Caco-2 (cell line): ENCODE data around the gene TCHHL1. TPM values are rescaled to one million over a fixed set of nuclear protein-coding genes. Genes with fewer than 3 reads are reported as not detected.

ENCODE experiments used
- BruUV-seq: library from RNA; stranded (reverse); fragments of 400-500 nt; replicated peaks from 2 replicates; lab custom pipeline; 2021; lab: Mats Ljungman, UMichigan
- CTCF ChIA-PET: fragments of 300-600 bp; sonication (Branson Sonifier 250); formaldehyde crosslinking; loops from one replicate; lab custom pipeline; 2022; ENCODE audit warnings: antibody characterized with exemption; lab: Charles Lee
- POLR2A ChIA-PET: fragments of 300-600 bp; sonication (Branson Sonifier 250); formaldehyde crosslinking; loops from one replicate; lab custom pipeline; 2022; ENCODE audit warnings: antibody characterized with exemption; lab: Charles Lee
- DNase-seq, 2 experiments: peaks; one replicate each; pipeline versions ENCODE4 v3.0.0 to v3.0.0-alpha.2; 2020 to 2022
- H3K27me3 ChIP-seq: replicated peaks from 2 replicates; pipeline ENCODE4 v1.6.0; 2011; ENCODE audit warnings: low read length; ENCODE audit not compliant: control insufficient read depth, insufficient read depth
- H3K36me3 ChIP-seq: 2 replicates; pipeline ENCODE4 v1.5.1; 2011; ENCODE audit warnings: low read length; ENCODE audit not compliant: control insufficient read depth, insufficient read depth
- H3K4me1 ChIP-seq: fragments of 250-450 bp; sonication (Bioruptor Pico); 2 replicates; pipeline ENCODE4 v1.5.1; 2020; ENCODE audit warnings: mild to moderate bottlenecking
- H3K4me3 ChIP-seq: 2 replicates; pipeline ENCODE4 v1.5.1; 2011; ENCODE audit warnings: low read depth, mild to moderate bottlenecking, control low read depth, low read length
- H3K9me3 ChIP-seq: fragments of 250-450 bp; sonication (Bioruptor Pico); 2 replicates; pipeline ENCODE4 v1.5.1; 2020; ENCODE audit warnings: mild to moderate bottlenecking, moderate library complexity
- H3K27ac Mint-ChIP-seq: one replicate; pipeline ENCODE4 v1.8.0; 2022; ENCODE audit warnings: mixed read lengths; ENCODE audit not compliant: unreplicated experiment
- H3K27me3 Mint-ChIP-seq: one replicate; pipeline ENCODE4 v1.8.0; 2022; ENCODE audit warnings: mixed read lengths; ENCODE audit not compliant: insufficient read depth, unreplicated experiment
- H3K36me3 Mint-ChIP-seq: one replicate; pipeline ENCODE4 v1.8.0; 2022; ENCODE audit warnings: mild to moderate bottlenecking, mixed read lengths; ENCODE audit not compliant: insufficient read depth, unreplicated experiment
- H3K4me1 Mint-ChIP-seq: one replicate; pipeline ENCODE4 v1.8.0; 2022; ENCODE audit warnings: low read depth, mixed read lengths; ENCODE audit not compliant: unreplicated experiment
- H3K4me3 Mint-ChIP-seq: one replicate; pipeline ENCODE4 v1.8.0; 2022; ENCODE audit warnings: mild to moderate bottlenecking, moderate library complexity, mixed read lengths; ENCODE audit not compliant: unreplicated experiment
- H3K9me3 Mint-ChIP-seq: one replicate; pipeline ENCODE4 v1.8.0; 2022; ENCODE audit warnings: mixed read lengths; ENCODE audit not compliant: unreplicated experiment
- intact Hi-C: fragments of 100-400 bp; cut with micrococcal nuclease; formaldehyde crosslinking; loops from one replicate; pipeline ENCODE4 v1.10.0; 2022; ENCODE audit not compliant: unreplicated experiment
- total RNA-seq: library from RNA; stranded (reverse); gene quantifications from 2 replicates; pipeline ENCODE4 v1.2.3, GENCODE V29; 2022
- TF ChIP-seq, protein P1 (sequence below), 2 experiments: fragments of 200-600 bp in 1 of 2; IDR thresholded peaks; 1 replicate in 1 of 2; 2 replicates in 1 of 2; pipeline versions ENCODE4 v1.5.1 to v1.8.0; 2011 to 2022; ENCODE audit warnings: antibody characterized with exemption in 1 of 2, control low read depth in 1 of 2, inconsistent platforms in 1 of 2, low read depth in 1 of 2, low read length in 1 of 2, mild to moderate bottlenecking in 1 of 2, moderate library complexity in 1 of 2; ENCODE audit not compliant: insufficient read depth in 1 of 2, severe bottlenecking in 1 of 2, unreplicated experiment in 1 of 2

The TCHHL1 gene
- total RNA-seq, 1 experiment from 2014 or later: not detected

DNA sequence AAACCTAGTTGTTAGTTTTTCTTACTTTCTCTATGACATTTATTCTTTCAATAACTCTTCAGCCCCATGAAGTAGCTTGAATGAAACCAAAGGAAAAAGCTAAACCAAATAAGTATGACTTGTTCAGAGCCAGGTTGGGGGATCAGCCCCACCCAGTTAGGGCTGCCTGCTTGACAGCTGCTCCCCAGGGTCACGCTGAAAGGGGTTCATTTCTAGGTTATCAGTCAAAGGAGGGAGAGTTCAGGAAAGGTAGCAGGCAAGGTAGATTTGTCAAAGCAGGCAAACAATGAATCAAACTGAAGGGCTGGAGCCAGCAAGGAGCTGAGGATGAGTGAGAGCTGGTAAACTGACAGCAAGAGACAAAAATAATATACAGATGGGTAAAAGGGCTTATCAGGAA is 49.0 kb downstream of the TCHHL1 start:
- POLR2A ChIA-PET: no interaction called here
- Histone ChIP-seq H3K9me3 (no peaks in the 10 kb centered on the region), H3K36me3 (no peaks in the 10 kb centered on the region), H3K4me1 (peaks cover 5% of the 10 kb centered on the region), H3K27me3 (no peaks in the 10 kb centered on the region), H3K4me3 (no peak overlapping the region)
- Mint-ChIP-seq H3K4me1 (no peaks in the 10 kb centered on the region), H3K9me3 (no peaks in the 10 kb centered on the region), H3K36me3 (peaks cover 19% of the 10 kb centered on the region), H3K4me3 (no peak overlapping the region), H3K27ac (no peak overlapping the region), H3K27me3 (no peaks in the 10 kb centered on the region)
- no TSS peak for BruUV-seq
- no peak for DNase-seq
- CTCF ChIA-PET: no interaction called here
- TF ChIP-seq, protein P1, sequence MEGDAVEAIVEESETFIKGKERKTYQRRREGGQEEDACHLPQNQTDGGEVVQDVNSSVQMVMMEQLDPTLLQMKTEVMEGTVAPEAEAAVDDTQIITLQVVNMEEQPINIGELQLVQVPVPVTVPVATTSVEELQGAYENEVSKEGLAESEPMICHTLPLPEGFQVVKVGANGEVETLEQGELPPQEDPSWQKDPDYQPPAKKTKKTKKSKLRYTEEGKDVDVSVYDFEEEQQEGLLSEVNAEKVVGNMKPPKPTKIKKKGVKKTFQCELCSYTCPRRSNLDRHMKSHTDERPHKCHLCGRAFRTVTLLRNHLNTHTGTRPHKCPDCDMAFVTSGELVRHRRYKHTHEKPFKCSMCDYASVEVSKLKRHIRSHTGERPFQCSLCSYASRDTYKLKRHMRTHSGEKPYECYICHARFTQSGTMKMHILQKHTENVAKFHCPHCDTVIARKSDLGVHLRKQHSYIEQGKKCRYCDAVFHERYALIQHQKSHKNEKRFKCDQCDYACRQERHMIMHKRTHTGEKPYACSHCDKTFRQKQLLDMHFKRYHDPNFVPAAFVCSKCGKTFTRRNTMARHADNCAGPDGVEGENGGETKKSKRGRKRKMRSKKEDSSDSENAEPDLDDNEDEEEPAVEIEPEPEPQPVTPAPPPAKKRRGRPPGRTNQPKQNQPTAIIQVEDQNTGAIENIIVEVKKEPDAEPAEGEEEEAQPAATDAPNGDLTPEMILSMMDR (IDR thresholded peaks at IDR 0.05; ENCODE audit: insufficient read depth in 1 of 2, low read depth in 1 of 2, low read length in 1 of 2, severe bottlenecking in 1 of 2, unreplicated experiment in 1 of 2): no peak
- intact Hi-C loops: no loop called here

DNA sequence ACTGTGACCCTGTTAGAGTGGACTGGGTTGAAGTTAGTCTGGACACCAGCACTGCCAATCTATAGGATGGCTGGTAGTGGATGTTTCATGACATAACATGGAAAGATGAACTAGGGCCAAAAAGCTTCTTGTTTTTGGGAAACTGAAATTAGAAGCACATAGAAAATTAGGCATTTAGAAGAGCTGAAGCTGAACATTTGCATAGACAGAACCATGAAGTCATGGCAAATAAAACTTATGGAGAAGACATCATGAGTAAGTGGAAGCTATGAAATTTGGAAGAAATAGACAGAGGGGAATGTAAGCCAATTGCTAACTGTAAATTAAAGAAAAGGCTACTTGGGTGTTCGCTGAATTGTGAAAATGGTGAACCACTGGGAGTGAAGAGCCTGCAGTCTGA is 49.4 kb downstream of the TCHHL1 start:
- H3K9me3 ChIP-seq: no peaks in the 10 kb centered on the region
- Mint-ChIP-seq H3K4me1 (no peaks in the 10 kb centered on the region), H3K27me3 (no peaks in the 10 kb centered on the region), H3K4me3 (no peak overlapping the region), H3K36me3 (peaks cover 24% of the 10 kb centered on the region), H3K27ac (no peak overlapping the region), H3K9me3 (no peaks in the 10 kb centered on the region)
- no peak for DNase-seq
- H3K4me3 ChIP-seq: no peak overlapping the region
- H3K4me1 ChIP-seq: peaks cover 10% of the 10 kb centered on the region
- BruUV-seq: no TSS peak
- H3K36me3 ChIP-seq: no peaks in the 10 kb centered on the region
- TF ChIP-seq, protein P1 (IDR thresholded peaks at IDR 0.05; ENCODE audit: insufficient read depth in 1 of 2, low read depth in 1 of 2, low read length in 1 of 2, severe bottlenecking in 1 of 2, unreplicated experiment in 1 of 2): no peak
- ChIA-PET CTCF (no interaction called here), POLR2A (no interaction called here)
- intact Hi-C loops: no loop called here
- no peaks in the 10 kb centered on the region for H3K27me3 ChIP-seq

DNA sequence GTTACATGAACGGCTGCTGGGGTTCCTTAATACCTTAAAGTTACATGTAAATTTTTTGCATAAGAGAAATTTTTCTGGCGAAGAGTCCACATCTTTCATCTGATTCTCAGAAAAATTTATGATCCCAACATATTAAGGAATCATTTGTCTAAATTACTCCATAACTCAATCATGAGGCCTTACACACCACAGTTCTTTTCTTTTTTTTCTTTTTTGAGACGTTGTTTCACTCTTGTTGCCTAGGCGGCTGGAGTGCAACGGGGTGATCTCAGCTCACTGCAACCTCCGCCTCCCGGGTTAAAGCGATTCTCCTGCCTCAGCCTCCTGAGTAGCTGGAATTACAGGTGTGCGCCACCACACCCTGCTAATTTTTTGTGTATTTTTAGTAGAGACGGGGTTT is 50.0 kb downstream of the TCHHL1 start:
- POLR2A ChIA-PET: no interaction called here

More for the DNA sequence above, 50.0 kb downstream of the TCHHL1 start:
- Mint-ChIP-seq H3K27ac (no peak overlapping the region), H3K4me1 (no peaks in the 10 kb centered on the region), H3K4me3 (no peak overlapping the region), H3K27me3 (no peaks in the 10 kb centered on the region), H3K36me3 (peaks cover 28% of the 10 kb centered on the region), H3K9me3 (no peaks in the 10 kb centered on the region)
- no peaks in the 10 kb centered on the region for H3K36me3 ChIP-seq
- H3K9me3 ChIP-seq: no peaks in the 10 kb centered on the region
- DNase-seq: no peak
- TF ChIP-seq, protein P1 (IDR thresholded peaks at IDR 0.05; ENCODE audit: insufficient read depth in 1 of 2, low read depth in 1 of 2, low read length in 1 of 2, severe bottlenecking in 1 of 2, unreplicated experiment in 1 of 2): no peak
- CTCF ChIA-PET: no interaction called here
- peaks cover 16% of the 10 kb centered on the region for H3K4me1 ChIP-seq
- intact Hi-C loops: no loop called here
- no peaks in the 10 kb centered on the region for H3K27me3 ChIP-seq
- BruUV-seq: no TSS peak
- no peak overlapping the region for H3K4me3 ChIP-seq
